H1 (cell line): ENCODE data around the gene DENND1A. TPM values are rescaled to one million over a fixed set of nuclear protein-coding genes. Genes with fewer than 3 reads are reported as not detected.

Experiments
- CTCF ChIA-PET: fragments of 300-600 bp; sonication (Branson Sonifier 250); formaldehyde crosslinking; loops from one replicate; lab custom pipeline; 2021; ENCODE audit not compliant: partially characterized antibody; lab: Charles Lee
- POLR2A ChIA-PET: fragments of 300-600 bp; sonication (Branson Sonifier 250); formaldehyde crosslinking; loops from one replicate; lab custom pipeline; 2021; ENCODE audit warnings: inconsistent platforms; ENCODE audit not compliant: partially characterized antibody; lab: Charles Lee
- DNase-seq, 2 experiments: peaks; one replicate each; pipeline versions ENCODE4 v3.0.0 to v3.0.0-alpha.2; 2010 to 2022; ENCODE audit warnings: low spot score in 2 of 2, low read depth in 1 of 2, mixed read lengths in 1 of 2
- FAIRE-seq: peaks from 2 replicates; lab custom pipeline; 2011; peaks lifted over from hg19 to GRCh38; lab: Jason Lieb, UNC
- H2AFZ ChIP-seq: 2 replicates; pipeline ENCODE4 v1.8.1; 2012; ENCODE audit warnings: low read length, inconsistent platforms
- H2AK5ac ChIP-seq: 2 replicates; pipeline ENCODE4 v1.6.1; 2013; ENCODE audit warnings: low read depth, low read length
- H2BK120ac ChIP-seq: replicated peaks from 2 replicates; pipeline ENCODE3; 2013; ENCODE audit warnings: low read depth, low read length, inconsistent platforms
- H2BK12ac ChIP-seq: 2 replicates; pipeline ENCODE4 v1.6.1; 2013; ENCODE audit warnings: low read depth, low read length
- H2BK15ac ChIP-seq: 2 replicates; pipeline ENCODE4 v1.6.1; 2013; ENCODE audit warnings: low read length
- H2BK20ac ChIP-seq: 2 replicates; pipeline ENCODE4 v1.6.1; 2013; ENCODE audit warnings: low read length
- H2BK5ac ChIP-seq: 2 replicates; pipeline ENCODE4 v1.6.1; 2013; ENCODE audit warnings: low read depth, low read length
- H3K14ac ChIP-seq: 2 replicates; pipeline ENCODE4 v1.6.1; 2013; ENCODE audit warnings: inconsistent platforms; ENCODE audit not compliant: insufficient read length
- H3K18ac ChIP-seq: 2 replicates; pipeline ENCODE4 v1.6.1; 2013; ENCODE audit warnings: low read length; ENCODE audit errors: extremely low read depth
- H3K23ac ChIP-seq: 2 replicates; pipeline ENCODE4 v1.6.1; 2013; ENCODE audit warnings: inconsistent platforms; ENCODE audit not compliant: insufficient read length
- H3K23me2 ChIP-seq: 2 replicates; pipeline ENCODE4 v1.6.1; 2013; ENCODE audit warnings: low read depth, low read length
- H3K27ac ChIP-seq: 2 replicates; pipeline ENCODE4 v1.6.1; 2011; ENCODE audit warnings: low read depth, low read length, inconsistent platforms
- H3K27me3 ChIP-seq, 4 experiments: replicated peaks in 1 of 4; 1 replicate in 1 of 4; 2 replicates in 3 of 4; pipeline versions ENCODE4 v1.6.1 to v1.8.1; 2011 to 2013; ENCODE audit warnings: low read length in 3 of 4, mild to moderate bottlenecking in 3 of 4, inconsistent platforms in 2 of 4, mixed read lengths in 2 of 4, moderate library complexity in 1 of 4; ENCODE audit not compliant: control insufficient read depth in 3 of 4, insufficient read depth in 3 of 4; ENCODE audit errors: extremely low read depth in 1 of 4
- H3K36me3 ChIP-seq, 4 experiments: 2 replicates each; pipeline versions ENCODE4 v1.6.1 to v1.8.1; 2011 to 2013; ENCODE audit warnings: mild to moderate bottlenecking in 4 of 4, low read length in 3 of 4, moderate library complexity in 2 of 4, control low read depth in 1 of 4, inconsistent platforms in 1 of 4; ENCODE audit not compliant: insufficient read depth in 4 of 4, control insufficient read depth in 2 of 4
- H3K4ac ChIP-seq: replicated peaks from 2 replicates; pipeline ENCODE3; 2013; ENCODE audit warnings: low read length, low read depth, mixed read lengths, inconsistent platforms; ENCODE audit not compliant: insufficient read length
- H3K4me1 ChIP-seq, 4 experiments: replicated peaks in 1 of 4; 1 replicate in 1 of 4; 2 replicates in 3 of 4; pipeline versions ENCODE4 v1.6.1 to v1.8.1; 2011 to 2013; ENCODE audit warnings: low read length in 3 of 4, inconsistent platforms in 2 of 4, mixed read lengths in 1 of 4; ENCODE audit not compliant: insufficient read depth in 4 of 4, control insufficient read depth in 3 of 4
- H3K4me2 ChIP-seq, 2 experiments: 2 replicates each; pipeline versions ENCODE4 v1.6.1 to v1.8.1; 2011 to 2013; ENCODE audit warnings: low read depth in 2 of 2, low read length in 2 of 2, control low read depth in 1 of 2, inconsistent platforms in 1 of 2, mild to moderate bottlenecking in 1 of 2; ENCODE audit not compliant: insufficient read depth in 1 of 2
- H3K4me3 ChIP-seq, 4 experiments: fragments of 200-600, 300-600 bp in 1 of 4; sonication (generic), shearing (Covaris generic), sonication (Bioruptor Twin) in 1 of 4; 2 replicates each; pipeline versions ENCODE4 v1.5.1 to v1.8.1; 2011 to 2016; ENCODE audit warnings: low read length in 4 of 4, low read depth in 3 of 4, control low read depth in 2 of 4, inconsistent platforms in 2 of 4, mild to moderate bottlenecking in 2 of 4, mixed read lengths in 1 of 4, moderate library complexity in 1 of 4; ENCODE audit not compliant: insufficient read depth in 2 of 4; ENCODE audit errors: extremely low read depth in 1 of 4
- H3K56ac ChIP-seq: replicated peaks from 2 replicates; pipeline ENCODE3; 2013; ENCODE audit warnings: low read depth, mild to moderate bottlenecking, mixed read lengths, low read length, inconsistent platforms; ENCODE audit not compliant: insufficient read length
- H3K79me1 ChIP-seq: 2 replicates; pipeline ENCODE4 v1.6.1; 2013; ENCODE audit warnings: low read depth, low read length, control low read depth
- H3K79me2 ChIP-seq, 2 experiments: 2 replicates each; pipeline versions ENCODE4 v1.6.1 to v1.8.1; 2012 to 2013; ENCODE audit warnings: low read length in 2 of 2, mild to moderate bottlenecking in 2 of 2, inconsistent platforms in 1 of 2; ENCODE audit not compliant: insufficient read depth in 2 of 2, control insufficient read depth in 1 of 2
- H3K9ac ChIP-seq, 4 experiments: replicated peaks in 1 of 4; 1 replicate in 1 of 4; 2 replicates in 3 of 4; pipeline versions ENCODE4 v1.6.1 to v1.8.1; 2011 to 2013; ENCODE audit warnings: low read depth in 3 of 4, low read length in 3 of 4, control low read depth in 2 of 4, mild to moderate bottlenecking in 2 of 4, moderate library complexity in 2 of 4, inconsistent platforms in 1 of 4; ENCODE audit errors: extremely low read depth in 1 of 4
- H3K9me3 ChIP-seq, 2 experiments: 2 replicates each; pipeline versions ENCODE4 v1.6.1 to v1.8.1; 2012 to 2013; ENCODE audit warnings: mild to moderate bottlenecking in 2 of 2, moderate library complexity in 2 of 2, control low read depth in 1 of 2, inconsistent platforms in 1 of 2, low read depth in 1 of 2, low read length in 1 of 2, mixed read lengths in 1 of 2; ENCODE audit not compliant: insufficient read depth in 2 of 2
- H4K20me1 ChIP-seq, 2 experiments: replicated peaks in 1 of 2; 2 replicates each; pipeline versions ENCODE3 to v1.8.1; 2011 to 2013; ENCODE audit warnings: inconsistent platforms in 2 of 2, low read length in 2 of 2, mild to moderate bottlenecking in 1 of 2; ENCODE audit not compliant: insufficient read depth in 2 of 2, control insufficient read depth in 1 of 2
- H4K5ac ChIP-seq: 2 replicates; pipeline ENCODE4 v1.6.1; 2013; ENCODE audit warnings: low read length, low read depth, mixed read lengths, inconsistent platforms; ENCODE audit not compliant: insufficient read length
- H4K8ac ChIP-seq: 2 replicates; pipeline ENCODE4 v1.8.0; 2013; ENCODE audit warnings: mild to moderate bottlenecking, moderate library complexity, low read length, inconsistent platforms; ENCODE audit not compliant: insufficient read depth; ENCODE audit errors: extremely low read depth
- H4K91ac ChIP-seq: replicated peaks from 2 replicates; pipeline ENCODE3; 2013; ENCODE audit warnings: low read length, mixed read lengths, inconsistent platforms; ENCODE audit not compliant: insufficient read length
- BACH1 ChIP-seq: IDR thresholded peaks from 2 replicates; pipeline ENCODE4 v1.6.1; 2012; ENCODE audit warnings: low read length, improper control_type of control experiment
- CBX5 ChIP-seq: fragments of 300-800, 300-1000 bp; sonication (generic); IDR thresholded peaks from 2 replicates; pipeline ENCODE4 v1.7.1; 2016; ENCODE audit warnings: antibody characterized with exemption, low read length, low read depth
- CHD2 ChIP-seq: IDR thresholded peaks from 2 replicates; pipeline ENCODE4 v1.6.1; 2012; ENCODE audit warnings: low read length, improper control_type of control experiment
- CREB1 ChIP-seq: IDR thresholded peaks from 2 replicates; pipeline ENCODE4 v1.6.1; 2012; ENCODE audit warnings: inconsistent platforms
- NRF1 ChIP-seq: IDR thresholded peaks from 2 replicates; pipeline ENCODE4 v1.6.1; 2011; ENCODE audit warnings: mild to moderate bottlenecking, low read depth, low read length, improper control_type of control experiment
- POLR2A ChIP-seq, 2 experiments: IDR thresholded peaks; 1 replicate in 1 of 2; 2 replicates in 1 of 2; pipeline ENCODE4 v1.6.1; 2011; ENCODE audit warnings: low read depth in 2 of 2, low read length in 2 of 2, mild to moderate bottlenecking in 2 of 2; ENCODE audit errors: control extremely low read depth in 1 of 2
- RBBP5 ChIP-seq: IDR thresholded peaks from 2 replicates; pipeline ENCODE4 v1.7.1; 2012; ENCODE audit warnings: low read depth, mild to moderate bottlenecking, inconsistent platforms, low read length, moderate library complexity, borderline replicate concordance
- YY1 ChIP-seq: IDR thresholded peaks from 2 replicates; pipeline ENCODE4 v1.6.1; 2011; ENCODE audit warnings: low read depth, mild to moderate bottlenecking, low read length
- WGBS, 2 experiments: shearing (Covaris generic) in 1 of 2; methylation state at CpG; one replicate each; pipeline versions ENCODE4 v1.1.6 to v1.1.7; 2013 to 2015; ENCODE audit warnings: low lambda C conversion rate in 2 of 2, mixed read lengths in 2 of 2, inconsistent platforms in 1 of 2, low coverage in 1 of 2, missing lambda C conversion rate in 1 of 2; ENCODE audit not compliant: insufficient replicate concordance in 2 of 2, insufficient coverage in 1 of 2, insufficient read length in 1 of 2; ENCODE audit errors: extremely low coverage in 1 of 2, missing lambda C conversion rate in 1 of 2; 5-methylcytosine and 5-hydroxymethylcytosine counted together
- polyA plus RNA-seq, 7 experiments: library from polyadenylated mRNA; depleted of rRNA in 3 of 7; stranded (reverse) in 5 of 7; unstranded in 2 of 7; fragments of >200 nt in 5 of 7; fragments of 200-250 nt in 2 of 7; gene quantifications; 1 replicate in 5 of 7; 2 replicates in 1 of 7; 4 replicates in 1 of 7; pipeline versions ENCODE4 v1.2.1 to v1.2.3, GENCODE V29; 2011 to 2013; ENCODE audit warnings: missing spikeins in 2 of 7, mixed read lengths in 2 of 7
- total RNA-seq: library from RNA; stranded (reverse); fragmentation: NEBNext Ultra II Directional; extraction: Animal tissue kit (Norgen Biotek cat#: 25700); gene quantifications from 2 replicates; pipeline ENCODE4 v1.2.1, GENCODE V29; 2021
- TF ChIP-seq, protein P1 (sequence below): IDR thresholded peaks from 2 replicates; pipeline ENCODE4 v1.6.1; 2011; ENCODE audit warnings: low read length, improper control_type of control experiment
- TF ChIP-seq, protein P2 (sequence below): IDR thresholded peaks from 2 replicates; pipeline ENCODE4 v1.6.1; 2012; ENCODE audit warnings: inconsistent platforms
- TF ChIP-seq, protein P3 (sequence below), 3 experiments: IDR thresholded peaks; 1 replicate in 2 of 3; 2 replicates in 1 of 3; pipeline versions ENCODE4 v1.5.1 to v1.6.1; 2011; ENCODE audit warnings: low read length in 3 of 3, mild to moderate bottlenecking in 3 of 3, inconsistent platforms in 2 of 3, low read depth in 1 of 3, moderate library complexity in 1 of 3; ENCODE audit not compliant: insufficient read depth in 1 of 3; ENCODE audit errors: control extremely low read depth in 1 of 3

The DENND1A gene
- total and polyA plus RNA-seq, 2 of the 8 experiments (the other 6 are each of a cell fraction or from before 2014, with no cell fraction given), result 24.1 to 26.4 TPM

DNA sequence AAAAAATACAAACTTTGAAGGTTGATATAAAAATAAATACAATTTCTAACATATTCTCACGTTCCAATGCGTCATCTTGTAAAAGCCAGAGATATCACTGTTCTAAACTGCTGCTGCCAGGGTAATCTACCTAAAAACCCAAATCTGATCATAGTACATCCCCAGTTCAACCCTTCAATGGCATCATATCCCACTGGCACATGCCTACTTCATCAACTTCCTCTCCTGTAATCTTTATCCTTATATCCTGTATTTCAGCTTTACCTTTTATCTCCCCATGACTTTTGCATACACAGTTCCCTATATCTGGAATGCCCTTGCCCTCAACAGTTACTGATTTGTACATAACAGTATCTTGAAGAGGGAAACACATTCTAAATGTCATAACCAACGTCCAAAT is 7.5 kb downstream of the DENND1A start:
- no peak overlapping the region for H2BK15ac ChIP-seq
- no peak overlapping the region for H2AFZ ChIP-seq
- no peaks in the 10 kb centered on the region for H3K27me3 ChIP-seq
- H3K4me3 ChIP-seq, result no peak overlapping the region
- H3K36me3 ChIP-seq, result no peaks in the 10 kb centered on the region; a peak in 1 of 8 replicates
- DNase-seq (no peak), FAIRE-seq (no peak)
- H2BK20ac ChIP-seq, result no peak overlapping the region
- no peak overlapping the region for H2BK5ac ChIP-seq
- no peak overlapping the region for H4K5ac ChIP-seq
- no peak overlapping the region for H3K4ac ChIP-seq
- no peak overlapping the region for H3K23ac ChIP-seq
- no peak overlapping the region for H3K18ac ChIP-seq
- no peak overlapping the region for H4K8ac ChIP-seq
- H3K9ac ChIP-seq, result no peak overlapping the region
- no peak overlapping the region for H2BK12ac ChIP-seq
- CTCF ChIA-PET, result no interaction called here
- 87% methylated on average over 3 of the region's 3 CpGs; no CpG with 5 or more reads in 1 of the 2 experiments for WGBS, 2 experiments
- H4K20me1 ChIP-seq, result peaks cover 3 to 6% of the 10 kb centered on the region in 2 experiments
- no peak overlapping the region for H2BK120ac ChIP-seq
- peaks cover 5 to 70% of the 10 kb centered on the region in 2 experiments; a peak in 2 of 4 replicates for H3K79me2 ChIP-seq
- H3K9me3 ChIP-seq, result 0 out of 4 replicates have a peak, but pooled peaks cover 0 to 4% of the 10 kb centered on the region in 2 experiments
- H3K56ac ChIP-seq, result no peak overlapping the region
- H3K14ac ChIP-seq, result no peak overlapping the region
- no peak overlapping the region for H4K91ac ChIP-seq
- no peak overlapping the region for H3K4me2 ChIP-seq
- POLR2A ChIA-PET, result interaction anchor here (0.7 kb wide), 1 partner anchor 733 kb away, joined by 3 read pairs; no protein-coding TSS in a partner anchor
- no peak overlapping the region for H3K27ac ChIP-seq
- H2AK5ac ChIP-seq, result no peak overlapping the region
- peaks cover 2% of the 10 kb centered on the region for H3K79me1 ChIP-seq
- peaks cover 10 to 20% (median 15%) of the 10 kb centered on the region in 4 experiments; a peak in 6 of 7 replicates for H3K4me1 ChIP-seq
- H3K23me2 ChIP-seq, result no peaks in the 10 kb centered on the region
- TF ChIP-seq NRF1 (no peak), POLR2A (IDR thresholded peaks at IDR 0.05; ENCODE audit: control extremely low read depth in 1 of 2, low read depth in 2 of 2, low read length in 2 of 2) (no peak), CBX5 (no peak), CHD2 (no peak), YY1 (no peak), CREB1 (no peak), RBBP5 (no peak), BACH1 (no peak)
- TF ChIP-seq, protein P1, sequence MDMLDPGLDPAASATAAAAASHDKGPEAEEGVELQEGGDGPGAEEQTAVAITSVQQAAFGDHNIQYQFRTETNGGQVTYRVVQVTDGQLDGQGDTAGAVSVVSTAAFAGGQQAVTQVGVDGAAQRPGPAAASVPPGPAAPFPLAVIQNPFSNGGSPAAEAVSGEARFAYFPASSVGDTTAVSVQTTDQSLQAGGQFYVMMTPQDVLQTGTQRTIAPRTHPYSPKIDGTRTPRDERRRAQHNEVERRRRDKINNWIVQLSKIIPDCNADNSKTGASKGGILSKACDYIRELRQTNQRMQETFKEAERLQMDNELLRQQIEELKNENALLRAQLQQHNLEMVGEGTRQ, result no peak
- TF ChIP-seq, protein P2, sequence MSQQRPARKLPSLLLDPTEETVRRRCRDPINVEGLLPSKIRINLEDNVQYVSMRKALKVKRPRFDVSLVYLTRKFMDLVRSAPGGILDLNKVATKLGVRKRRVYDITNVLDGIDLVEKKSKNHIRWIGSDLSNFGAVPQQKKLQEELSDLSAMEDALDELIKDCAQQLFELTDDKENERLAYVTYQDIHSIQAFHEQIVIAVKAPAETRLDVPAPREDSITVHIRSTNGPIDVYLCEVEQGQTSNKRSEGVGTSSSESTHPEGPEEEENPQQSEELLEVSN, result no peak
- TF ChIP-seq, protein P3, sequence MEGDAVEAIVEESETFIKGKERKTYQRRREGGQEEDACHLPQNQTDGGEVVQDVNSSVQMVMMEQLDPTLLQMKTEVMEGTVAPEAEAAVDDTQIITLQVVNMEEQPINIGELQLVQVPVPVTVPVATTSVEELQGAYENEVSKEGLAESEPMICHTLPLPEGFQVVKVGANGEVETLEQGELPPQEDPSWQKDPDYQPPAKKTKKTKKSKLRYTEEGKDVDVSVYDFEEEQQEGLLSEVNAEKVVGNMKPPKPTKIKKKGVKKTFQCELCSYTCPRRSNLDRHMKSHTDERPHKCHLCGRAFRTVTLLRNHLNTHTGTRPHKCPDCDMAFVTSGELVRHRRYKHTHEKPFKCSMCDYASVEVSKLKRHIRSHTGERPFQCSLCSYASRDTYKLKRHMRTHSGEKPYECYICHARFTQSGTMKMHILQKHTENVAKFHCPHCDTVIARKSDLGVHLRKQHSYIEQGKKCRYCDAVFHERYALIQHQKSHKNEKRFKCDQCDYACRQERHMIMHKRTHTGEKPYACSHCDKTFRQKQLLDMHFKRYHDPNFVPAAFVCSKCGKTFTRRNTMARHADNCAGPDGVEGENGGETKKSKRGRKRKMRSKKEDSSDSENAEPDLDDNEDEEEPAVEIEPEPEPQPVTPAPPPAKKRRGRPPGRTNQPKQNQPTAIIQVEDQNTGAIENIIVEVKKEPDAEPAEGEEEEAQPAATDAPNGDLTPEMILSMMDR (IDR thresholded peaks at IDR 0.05; ENCODE audit: control extremely low read depth in 1 of 3, insufficient read depth in 1 of 3, low read depth in 1 of 3, low read length in 3 of 3), result no peak
